Stimulated activated CD4-positive, alpha-beta T cell treated with anti-CD3 and anti-CD28 coated beads, Interleukin-2, amount 100 ng/mL, for 4 hours (primary cell): ENCODE measurements around the gene SH3BP2.

Source experiments
- DNase-seq: peaks from one replicate; pipeline ENCODE4 v3.0.0-alpha.2; 2020; ENCODE audit warnings: low read depth

Gene SH3BP2

DNA sequence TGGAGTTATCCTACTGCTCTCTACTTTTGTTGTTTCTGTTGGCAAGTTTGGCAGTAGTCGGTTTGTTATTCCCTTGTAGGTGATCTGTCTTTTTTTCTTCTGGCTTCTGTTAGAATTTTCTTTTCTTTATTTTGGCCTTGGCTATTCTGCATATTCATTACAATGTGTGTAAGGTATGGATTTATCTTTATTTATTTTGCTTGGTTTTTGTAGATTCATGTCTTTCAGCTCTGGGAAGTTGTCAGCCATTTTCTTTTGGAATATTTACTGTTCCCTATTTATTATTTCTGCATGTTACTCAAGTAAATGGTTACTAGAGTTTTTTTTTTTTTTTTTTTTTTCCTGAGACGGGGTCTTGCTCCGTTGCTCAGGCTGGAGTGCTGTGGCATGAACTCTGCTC, 63.4 kb downstream of the SH3BP2 start:
- no peak for DNase-seq

DNA sequence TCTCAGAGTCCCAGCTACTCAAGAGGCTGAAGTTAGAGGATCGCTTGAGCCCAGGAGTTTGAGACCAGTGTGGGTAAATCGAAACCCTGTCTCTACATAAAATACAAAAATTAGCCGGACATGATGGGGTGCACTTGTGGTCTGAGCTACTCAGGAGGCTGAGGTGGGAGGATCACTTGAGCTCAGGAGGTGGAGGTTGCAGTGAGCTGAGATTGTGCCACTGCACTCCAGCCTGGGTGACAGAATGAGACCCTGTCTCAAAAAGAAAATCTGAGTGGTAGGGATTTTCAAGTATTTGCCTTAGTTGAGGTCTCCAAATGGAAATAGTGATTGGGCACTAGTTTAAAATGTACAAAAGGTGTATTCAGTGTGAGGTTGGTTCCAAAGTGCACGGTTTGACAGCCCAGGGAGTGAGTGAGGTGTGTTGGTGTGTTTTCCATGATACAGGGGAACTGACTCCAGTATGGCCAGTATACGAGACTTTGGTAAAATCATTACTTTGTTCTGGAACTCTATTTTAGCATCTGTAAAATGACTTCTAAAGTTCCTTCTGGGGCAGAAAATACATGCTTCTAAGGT, 64.6 kb downstream of the SH3BP2 start:
- no peak for DNase-seq

DNA sequence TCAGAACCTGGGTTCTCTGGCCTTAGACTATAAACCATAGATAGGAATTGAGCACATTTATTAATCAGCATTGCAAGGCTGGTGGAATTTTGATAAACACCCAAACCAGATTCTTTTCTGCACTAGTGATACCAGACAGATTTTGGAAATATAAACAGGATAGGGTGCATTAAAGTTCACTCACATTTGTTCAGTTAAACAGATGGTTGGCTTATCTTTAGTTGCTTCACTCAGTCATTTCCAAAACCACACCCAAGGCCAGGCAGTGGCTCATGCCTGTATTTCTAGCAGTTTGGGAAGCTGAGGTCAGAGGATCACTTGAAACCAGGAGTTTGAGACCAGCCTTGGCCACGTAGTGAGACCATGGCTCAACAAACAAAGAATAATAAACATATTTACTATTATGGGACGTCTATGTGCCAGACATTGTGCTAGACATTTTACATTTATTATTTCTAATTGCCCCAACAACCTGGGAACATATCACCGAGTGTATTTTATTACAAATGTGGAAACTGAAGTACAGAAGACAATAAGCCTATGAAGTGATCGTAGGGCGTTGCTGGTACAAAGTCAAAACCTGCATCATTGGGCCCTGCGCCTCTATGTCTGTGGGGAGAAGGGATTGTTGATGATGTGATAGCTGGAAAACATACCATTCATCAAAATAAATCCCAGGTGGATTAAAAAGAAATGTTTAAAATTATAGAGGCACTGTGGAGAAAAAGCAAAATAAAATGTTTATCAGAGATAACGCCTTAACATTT, 65.7 kb downstream of the SH3BP2 start:
- no peak for DNase-seq

DNA sequence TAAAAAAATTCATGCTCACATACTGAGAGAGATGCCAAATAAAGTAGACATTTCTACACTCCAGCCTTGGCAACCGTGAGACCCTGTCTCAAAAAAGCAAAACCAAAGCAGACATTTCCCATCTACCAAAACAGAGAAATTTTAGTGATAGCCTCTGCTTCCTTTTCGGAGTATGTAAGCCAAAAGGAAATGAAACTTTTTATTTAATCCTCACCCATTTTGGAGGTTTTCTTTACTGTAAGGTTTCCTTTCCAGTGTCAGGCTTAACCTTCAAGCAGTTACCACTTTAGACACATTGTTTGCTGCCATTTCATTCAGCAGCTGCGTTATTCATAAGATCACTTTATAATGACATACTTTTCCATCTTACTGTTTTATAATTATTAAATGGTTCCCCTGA, 66.6 kb downstream of the SH3BP2 start:
- no peak for DNase-seq

DNA sequence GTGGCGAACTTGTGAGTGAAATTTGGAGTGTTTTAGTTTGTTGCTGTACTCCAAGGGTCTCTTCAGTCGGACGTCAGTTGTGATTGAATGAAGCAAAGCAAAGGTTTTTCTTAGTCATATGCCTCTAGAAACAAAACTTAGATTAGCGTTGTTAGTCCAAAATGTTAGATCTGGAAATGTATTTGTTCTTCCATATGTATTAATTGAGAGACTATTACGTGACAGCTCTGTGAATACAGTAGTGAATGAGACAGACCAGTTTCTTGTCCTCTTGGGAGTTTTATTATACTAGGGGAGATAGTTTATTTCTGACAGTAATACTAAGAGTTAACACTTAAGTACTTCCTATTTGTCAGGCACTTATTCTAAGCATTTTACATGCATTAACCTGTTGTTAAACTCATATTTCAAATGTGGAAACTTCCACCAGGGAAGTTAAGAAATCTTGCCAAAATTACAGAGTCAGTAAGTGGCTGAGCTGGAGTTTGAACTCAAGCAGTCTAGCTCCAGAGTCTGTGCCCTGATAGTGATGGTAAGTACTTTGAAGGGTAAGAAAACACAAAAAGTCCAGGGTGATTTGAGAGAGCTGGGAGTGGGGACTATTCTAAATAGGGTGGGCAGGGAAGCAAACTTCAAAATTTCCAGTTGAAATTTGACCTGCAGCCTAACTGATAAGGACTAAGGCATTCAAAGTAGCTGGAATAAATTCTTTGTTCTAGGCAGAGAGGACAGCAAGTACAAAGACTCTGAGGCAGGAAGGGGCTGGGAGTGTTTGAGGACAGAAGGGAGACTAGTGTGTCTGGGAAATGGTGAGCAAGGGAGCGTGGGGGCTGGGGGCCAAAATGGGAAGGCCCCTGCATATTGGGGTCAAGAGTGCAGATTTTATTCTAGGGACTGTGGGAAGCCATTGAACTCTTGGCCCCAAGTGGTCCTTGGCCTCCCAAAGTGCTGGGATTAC, 67.8 kb downstream of the SH3BP2 start:
- no peak for DNase-seq

DNA sequence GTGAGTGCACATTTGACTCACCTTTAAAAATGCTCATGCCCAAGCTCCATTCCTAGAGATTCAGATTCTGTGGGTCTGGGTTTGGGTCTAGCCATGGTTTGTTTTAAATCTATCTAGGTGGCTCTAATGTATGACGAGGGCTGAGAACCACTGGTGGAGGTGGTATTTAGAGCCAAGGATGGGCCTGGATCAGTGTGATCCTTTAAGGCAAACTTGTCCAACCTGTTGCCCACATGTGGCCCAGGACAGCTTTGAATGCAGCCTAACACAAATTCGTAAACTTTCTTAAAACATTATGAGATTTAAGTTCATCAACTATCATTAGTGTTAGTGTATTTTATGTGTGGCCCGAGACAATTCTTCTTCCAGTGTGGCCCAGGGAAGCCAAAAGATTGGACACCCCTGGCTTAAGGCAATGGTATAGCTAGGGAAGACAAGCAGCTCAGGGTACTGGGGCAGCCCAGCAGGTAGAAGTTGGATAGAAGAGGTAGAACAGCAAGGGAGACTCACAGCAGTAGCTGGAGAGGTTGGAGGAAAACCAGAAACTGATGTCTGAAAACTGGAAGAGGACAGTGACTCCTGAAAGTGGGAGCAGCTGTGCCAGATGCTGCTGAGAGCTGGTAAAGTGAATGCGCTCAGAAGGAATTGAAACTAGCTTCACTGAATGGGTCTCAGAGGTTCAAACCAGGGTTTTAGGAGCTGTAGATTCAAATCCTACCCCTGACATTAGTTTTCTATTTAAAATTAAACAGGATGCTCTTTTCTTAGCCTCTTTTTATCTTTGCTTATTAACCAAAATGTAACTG, 68.9 kb downstream of the SH3BP2 start:
- DNase-seq: no peak

DNA sequence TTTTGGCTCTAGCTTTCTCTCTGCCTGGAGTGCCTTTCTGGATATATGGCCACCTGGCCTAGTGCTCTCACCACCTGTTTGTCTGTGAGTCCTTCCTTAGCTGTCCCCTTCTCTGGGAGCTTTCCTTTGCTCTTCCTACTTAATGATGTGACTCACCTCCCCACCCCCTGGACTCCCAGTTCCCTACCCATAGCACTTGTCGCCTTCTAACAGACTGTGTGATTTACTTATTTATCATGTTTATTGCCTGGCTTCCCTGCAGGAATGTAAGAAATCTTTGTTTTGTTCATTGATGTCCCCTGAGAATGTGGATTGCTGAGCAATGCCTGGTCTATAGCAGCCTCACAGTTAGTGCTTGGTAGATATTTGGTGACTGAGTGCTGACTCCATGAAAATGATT, 69.6 kb downstream of the SH3BP2 start:
- no peak for DNase-seq

DNA sequence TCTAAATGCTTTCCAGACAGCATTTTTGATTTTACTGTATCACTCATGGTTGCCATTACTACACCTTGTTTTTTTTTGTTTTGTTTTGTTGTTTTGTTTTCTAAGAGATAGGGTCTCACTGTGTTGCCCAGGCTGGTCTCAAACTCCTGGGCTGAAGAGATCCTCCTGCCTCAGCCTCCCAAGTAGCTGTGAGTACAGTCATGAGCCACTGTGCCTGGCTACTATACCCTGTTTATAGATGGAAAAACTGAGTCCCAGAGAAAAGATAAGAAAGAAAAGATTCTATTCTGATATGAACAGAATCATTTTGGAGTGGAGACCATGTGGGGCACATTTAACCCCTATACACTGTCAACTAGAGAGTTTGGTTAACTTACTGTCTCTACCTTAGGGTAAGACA, 70.8 kb downstream of the SH3BP2 start:
- DNase-seq: no peak

DNA sequence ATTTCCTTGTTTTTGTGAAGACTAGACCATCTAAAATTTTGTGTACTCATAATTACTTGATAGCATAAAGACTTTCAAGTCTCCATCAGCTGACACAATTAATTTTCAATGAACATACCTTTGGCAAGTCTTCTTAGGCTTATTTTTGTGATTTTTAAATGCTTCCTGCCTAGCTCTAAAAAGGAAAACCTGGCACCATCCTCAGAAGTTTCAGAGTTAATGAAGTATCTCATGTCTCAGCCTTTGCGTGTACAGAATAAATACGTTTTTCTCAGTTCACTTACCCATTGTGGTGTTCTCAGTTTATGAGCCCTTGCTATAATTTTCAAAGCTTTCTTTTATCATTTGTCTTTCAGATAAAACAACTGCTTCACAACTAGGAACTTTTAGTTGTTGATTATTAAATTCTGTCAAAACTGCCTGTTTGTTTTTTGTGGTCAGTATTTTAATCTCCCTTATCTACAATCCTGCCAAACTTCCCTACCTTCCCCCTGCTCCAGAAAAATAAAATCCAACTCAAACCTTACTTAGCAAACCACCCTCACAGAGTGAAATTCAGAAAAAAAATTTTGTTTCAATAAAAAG, 72.4 kb downstream of the SH3BP2 start:
- no peak for DNase-seq

DNA sequence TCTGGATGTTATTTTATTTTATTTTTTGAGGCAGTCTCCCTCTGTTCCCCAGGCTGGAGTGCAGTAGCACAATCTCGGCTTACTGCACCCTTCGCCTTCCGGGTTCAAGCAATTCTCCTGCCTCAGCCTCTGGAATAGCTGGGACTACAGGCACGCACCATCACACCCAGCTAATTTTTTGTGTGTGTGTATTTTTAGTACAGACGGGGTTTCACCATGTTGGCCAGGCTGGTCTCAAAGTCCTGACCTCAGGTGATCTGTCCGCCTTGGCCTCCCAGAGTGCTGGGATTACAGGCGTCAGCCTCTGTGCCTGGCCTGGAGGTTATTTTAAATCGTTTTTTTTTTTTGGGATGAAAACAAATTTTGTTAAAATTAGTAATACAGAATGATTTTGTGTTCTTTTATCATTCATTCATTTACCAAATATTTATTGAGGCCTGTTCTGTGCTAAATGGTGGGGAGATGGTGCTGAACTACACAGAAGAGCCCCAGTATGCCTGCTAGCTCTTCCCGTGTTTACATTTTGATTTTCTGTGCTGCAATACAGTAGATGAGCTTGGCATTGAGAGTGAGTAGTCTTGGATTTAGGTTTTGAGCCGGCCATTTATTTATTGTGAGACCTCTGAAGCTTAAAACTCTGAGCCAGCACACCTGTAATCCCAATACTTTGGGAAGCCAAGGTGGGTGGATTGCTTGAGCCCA, 73.4 kb downstream of the SH3BP2 start:
- DNase-seq: no peak

DNA sequence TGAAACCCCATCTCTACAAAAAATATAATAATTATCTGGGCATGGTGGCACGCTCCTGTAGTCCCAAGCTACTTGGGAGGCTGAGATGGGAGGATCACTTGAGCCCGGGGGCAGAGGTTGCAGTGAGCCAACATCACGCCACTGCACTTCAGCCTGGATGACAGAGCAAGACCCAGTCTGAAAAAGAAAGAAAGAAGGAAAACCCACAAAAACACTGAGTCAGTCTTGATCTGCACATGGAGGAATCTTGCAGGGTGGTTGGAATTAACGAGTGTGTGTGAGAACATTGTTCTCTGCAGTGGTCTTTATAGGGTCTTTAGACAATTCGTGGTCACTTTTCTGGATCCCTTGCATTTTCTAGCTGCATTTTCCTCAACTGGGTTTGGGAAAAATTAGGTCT, 74.0 kb downstream of the SH3BP2 start:
- no peak for DNase-seq

DNA sequence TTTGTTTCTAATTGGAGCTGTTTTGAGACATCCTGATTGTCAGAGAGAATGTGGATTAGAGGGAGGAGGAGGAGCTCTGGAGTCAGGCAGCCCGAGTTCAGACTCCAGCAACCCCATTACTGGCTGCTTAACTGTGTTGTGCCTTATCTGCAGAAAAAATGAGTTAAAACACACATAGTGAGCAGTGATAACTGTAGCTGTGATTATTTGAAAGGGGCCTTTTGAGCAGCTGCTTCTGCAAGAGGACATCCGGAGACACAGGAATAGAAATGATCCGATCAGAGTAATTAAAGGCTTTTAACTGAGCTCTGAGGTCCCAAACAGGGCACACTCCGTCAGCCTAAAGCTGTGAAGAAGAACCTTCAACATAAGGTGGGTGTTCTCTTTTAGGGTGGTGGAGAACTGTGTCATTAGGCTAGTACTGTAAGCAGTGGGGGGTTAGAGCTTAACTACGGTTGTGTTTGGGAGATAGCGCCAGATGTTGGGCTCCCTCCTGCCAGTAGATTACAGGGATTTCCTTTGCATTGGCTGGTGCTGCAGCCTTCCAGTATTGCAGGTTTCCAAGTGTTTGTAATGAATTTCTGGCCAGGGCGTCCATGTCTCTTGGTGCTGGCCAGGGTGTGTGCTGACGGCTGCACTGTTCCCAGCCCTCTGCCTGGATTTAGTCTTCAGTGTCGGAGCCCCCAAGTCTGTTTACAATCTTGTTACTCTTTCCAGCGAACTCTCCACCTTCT, 75.0 kb downstream of the SH3BP2 start:
- no peak for DNase-seq

DNA sequence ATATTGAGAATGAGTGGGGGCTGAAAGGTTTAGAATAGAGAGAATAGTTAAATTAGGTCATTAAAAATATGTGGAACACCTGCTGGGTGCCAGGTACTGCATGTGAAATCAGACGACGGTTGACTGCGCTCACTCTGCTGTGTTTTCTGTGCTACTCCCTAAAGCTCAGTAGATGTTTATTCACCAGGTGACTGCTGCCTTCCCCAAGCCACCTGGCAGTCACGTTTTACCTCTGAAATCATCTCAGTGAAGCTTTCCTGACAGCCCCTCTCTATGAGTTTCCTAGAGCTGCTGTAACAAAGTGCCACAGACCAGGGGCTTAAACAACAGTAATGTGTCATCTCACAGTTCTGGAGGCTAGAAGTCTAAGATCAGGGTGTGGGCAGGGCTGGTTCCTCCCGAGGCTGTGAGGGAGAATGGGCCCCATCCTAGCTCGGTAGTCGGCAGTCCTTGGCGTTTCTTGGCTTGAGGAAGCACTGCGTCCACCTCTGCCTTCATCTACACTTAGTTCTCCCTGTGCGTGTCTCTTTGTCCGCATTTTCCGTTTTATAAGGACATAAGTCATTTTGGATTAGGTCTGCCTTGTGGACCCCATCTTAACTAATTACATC, 76.1 kb downstream of the SH3BP2 start:
- no peak for DNase-seq

DNA sequence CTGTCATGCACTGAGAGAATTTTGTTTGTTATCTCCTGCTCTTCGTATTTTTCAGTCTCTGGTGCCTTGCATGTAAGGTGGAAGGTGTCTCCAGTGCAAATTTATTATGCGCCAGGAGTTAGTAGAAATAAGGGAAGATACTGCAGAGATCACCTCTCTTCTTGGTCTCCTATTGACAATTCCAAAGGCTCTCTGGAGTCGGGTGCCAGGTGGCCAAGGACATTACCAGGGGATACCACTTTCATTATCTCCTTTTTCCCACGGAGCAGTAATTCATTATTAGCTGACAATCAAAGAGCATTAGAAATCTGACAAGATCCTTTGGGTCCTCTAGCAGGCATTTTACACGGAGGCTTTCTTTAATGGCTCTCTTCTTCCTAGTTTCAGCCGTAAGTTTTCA, 76.8 kb downstream of the SH3BP2 start:
- no peak for DNase-seq

DNA sequence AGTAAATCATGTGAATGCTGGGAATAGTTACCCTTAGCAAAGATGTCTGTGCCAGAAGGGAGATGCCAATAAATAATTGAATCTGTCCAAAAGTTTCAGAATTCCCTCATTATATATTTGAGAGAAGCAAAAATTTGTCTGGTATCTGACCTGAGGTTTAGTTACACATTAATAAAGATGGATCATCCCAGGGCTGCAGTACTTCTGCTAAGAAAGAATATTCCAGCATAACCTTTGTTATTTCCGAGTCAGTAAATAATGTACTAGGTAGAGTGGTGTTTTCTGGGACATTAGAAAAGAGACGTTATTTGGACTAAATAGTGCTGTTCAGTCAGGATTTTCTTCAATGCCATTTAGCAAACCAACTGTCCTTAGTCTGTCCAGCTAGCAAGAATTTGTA, 77.2 kb downstream of the SH3BP2 start:
- no peak for DNase-seq

DNA sequence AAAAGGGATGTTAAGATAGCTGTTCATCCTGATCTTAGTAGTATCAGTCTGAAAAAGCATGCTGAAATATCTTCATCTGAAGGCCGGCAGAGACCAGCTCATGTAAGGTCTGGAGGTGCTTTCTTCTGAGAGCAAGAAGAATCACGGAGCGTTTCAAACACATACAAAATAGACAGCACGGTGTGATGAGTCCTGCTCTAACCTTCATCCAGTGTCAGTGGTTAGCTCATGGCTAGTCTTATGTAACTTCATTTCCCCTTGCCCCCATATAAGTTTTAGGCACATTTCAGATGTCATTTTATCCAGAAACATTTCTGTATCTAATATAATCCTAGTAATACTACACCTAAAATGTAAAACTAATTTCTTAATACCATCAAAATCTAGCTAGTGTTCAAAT, 78.6 kb downstream of the SH3BP2 start:
- no peak for DNase-seq

DNA sequence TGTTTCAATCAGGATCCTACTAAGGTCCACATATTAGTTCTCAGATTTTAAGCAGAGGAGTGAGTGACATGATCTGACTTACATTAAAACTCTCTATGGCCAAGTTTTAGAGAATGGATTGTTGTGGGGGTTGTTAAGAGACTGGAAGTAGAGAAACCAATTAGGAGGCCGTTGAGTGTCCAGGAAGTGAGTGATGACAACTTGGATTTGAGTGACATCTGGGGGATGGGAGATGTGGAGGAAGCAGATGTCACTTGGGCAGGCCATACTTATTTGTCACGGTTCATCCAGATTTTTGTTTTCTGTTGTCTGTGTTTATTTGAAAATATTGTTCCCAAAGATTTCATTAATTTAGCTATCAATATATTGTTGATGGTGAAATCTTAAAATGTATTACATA, 79.0 kb downstream of the SH3BP2 start:
- DNase-seq: no peak

DNA sequence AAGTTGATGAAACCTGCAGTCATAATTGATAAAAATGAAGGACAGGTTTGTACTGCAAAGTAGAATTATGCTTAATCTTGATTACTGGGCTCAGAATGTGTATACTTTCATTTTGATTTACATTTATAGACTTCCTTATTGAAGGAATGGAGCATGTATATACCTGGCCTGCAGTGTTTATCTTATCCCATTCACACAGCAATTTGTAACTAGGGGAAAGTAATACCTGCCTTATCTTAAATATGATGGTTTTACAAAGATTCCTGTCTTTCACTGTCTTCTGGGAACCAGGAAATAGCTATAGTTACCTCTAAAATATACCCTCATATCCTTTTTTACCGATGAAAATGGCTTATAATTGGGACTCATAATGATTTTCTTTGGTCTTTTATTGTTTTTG, 80.4 kb downstream of the SH3BP2 start:
- DNase-seq: no peak

DNA sequence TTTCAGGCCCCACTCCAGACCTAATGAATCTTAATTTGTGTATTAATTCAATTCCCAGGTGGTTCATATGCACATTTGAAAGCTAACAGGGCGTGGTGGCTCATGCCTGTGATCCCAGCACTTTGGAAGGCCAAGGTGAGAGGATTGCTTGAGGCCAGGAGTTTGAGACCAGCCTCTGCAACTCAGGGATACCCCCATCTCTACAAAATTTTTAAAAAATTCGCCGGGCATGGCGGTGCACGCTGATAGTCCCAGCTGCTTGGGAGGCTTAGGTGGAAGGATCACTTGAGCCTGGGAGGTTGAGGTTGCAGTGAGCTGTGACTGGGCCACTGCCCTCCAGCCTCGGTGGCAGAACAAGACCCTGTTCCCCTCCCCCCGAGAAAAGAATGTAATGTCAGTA, 82.0 kb downstream of the SH3BP2 start:
- no peak for DNase-seq

DNA sequence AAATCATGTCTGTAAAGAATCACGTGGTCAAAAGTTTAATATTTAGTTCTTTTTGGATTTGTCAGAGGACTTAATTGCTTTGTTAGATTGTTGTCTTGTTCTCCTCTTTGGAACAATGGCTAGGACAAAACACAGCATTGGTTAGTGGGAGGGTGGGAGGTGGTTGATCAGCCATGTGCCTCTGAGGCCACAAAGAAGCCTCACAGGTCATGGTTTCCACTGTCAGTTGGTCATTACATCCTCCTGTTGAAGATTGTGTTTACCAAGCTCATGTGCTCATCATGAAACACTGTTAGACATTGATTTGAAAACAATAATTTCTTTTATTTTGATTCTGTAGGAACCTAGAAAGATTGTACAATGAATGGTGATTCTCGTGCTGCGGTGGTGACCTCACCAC, 82.7 kb downstream of the SH3BP2 start:
- DNase-seq: no peak
